T-cell (primary cell): ENCODE data around the gene KCTD11. TPM values are rescaled to one million over a fixed set of nuclear protein-coding genes. Genes with fewer than 3 reads are reported as not detected.

Source experiments
- ATAC-seq, 4 experiments: fragments of 200-7000 bp in 3 of 4; fragments of 150-1000 bp in 1 of 4; cut with Tn5 transposase; replicated peaks in 1 of 4; 1 replicate in 3 of 4; 2 replicates in 1 of 4; pipeline ENCODE4 v1.10.0; 2021; ENCODE audit warnings: moderate library complexity in 3 of 4, mild to moderate bottlenecking in 2 of 4, moderate number of reproducible peaks in 1 of 4
- CTCF ChIA-PET, 2 donors: fragments of 300-600 bp; sonication (Branson Sonifier 250); formaldehyde crosslinking; loops; one replicate each; lab custom pipeline; 2022; ENCODE audit warnings: antibody characterized with exemption in 2 of 2; lab: Charles Lee
- POLR2A ChIA-PET, 2 donors: fragments of 300-600 bp; sonication (Branson Sonifier 250); formaldehyde crosslinking; loops; one replicate each; lab custom pipeline; 2022; ENCODE audit warnings: antibody characterized with exemption in 2 of 2; lab: Charles Lee
- DNase-seq, 35 experiments: peaks; one replicate each; pipeline versions ENCODE4 v3.0.0 to v3.0.0-alpha.2; 2013 to 2023
- H3K27ac ChIP-seq: one replicate; pipeline ENCODE4 v1.5.1; 2013; ENCODE audit warnings: low read length
- H3K27me3 ChIP-seq, 2 experiments: replicated peaks in 1 of 2; 1 replicate in 1 of 2; 2 replicates in 1 of 2; pipeline versions ENCODE4 v1.6.1 to v1.7.0; 2013; ENCODE audit warnings: low read length in 1 of 2, mixed read lengths in 1 of 2; ENCODE audit not compliant: control insufficient read depth in 2 of 2, insufficient read depth in 2 of 2; ENCODE audit errors: extremely low read depth in 1 of 2
- H3K36me3 ChIP-seq, 2 donors: 1 replicate in 1 of 2; 2 replicates in 1 of 2; pipeline versions ENCODE4 v1.6.1 to v1.7.0; 2013; ENCODE audit warnings: low read length in 1 of 2; ENCODE audit not compliant: control insufficient read depth in 2 of 2, insufficient read depth in 1 of 2; ENCODE audit errors: extremely low read depth in 1 of 2
- H3K4me1 ChIP-seq, 2 experiments: 1 replicate in 1 of 2; 2 replicates in 1 of 2; pipeline versions ENCODE4 v1.6.1 to v1.7.0; 2013; ENCODE audit warnings: low read length in 2 of 2, mixed read lengths in 1 of 2; ENCODE audit not compliant: insufficient read depth in 2 of 2, control insufficient read depth in 1 of 2; ENCODE audit errors: extremely low read depth in 1 of 2
- H3K4me3 ChIP-seq, 2 donors: 1 replicate in 1 of 2; 2 replicates in 1 of 2; pipeline versions ENCODE4 v1.5.1 to v1.7.0; 2013; ENCODE audit warnings: mild to moderate bottlenecking in 2 of 2, low read length in 1 of 2, moderate library complexity in 1 of 2; ENCODE audit not compliant: control insufficient read depth in 1 of 2; ENCODE audit errors: extremely low read depth in 1 of 2
- H3K9me3 ChIP-seq: 2 replicates; pipeline ENCODE4 v1.7.0; 2013
- H3K27ac Mint-ChIP-seq, 2 donors: one replicate each; pipeline ENCODE4 v1.8.0; 2020 to 2021; ENCODE audit warnings: mild to moderate bottlenecking in 2 of 2, mixed read lengths in 2 of 2
- H3K27me3 Mint-ChIP-seq, 2 donors: one replicate each; pipeline ENCODE4 v1.8.0; 2021 to 2022; ENCODE audit warnings: mixed read lengths in 2 of 2
- H3K36me3 Mint-ChIP-seq: one replicate; pipeline ENCODE4 v1.8.0; 2021; ENCODE audit warnings: mixed read lengths
- H3K4me1 Mint-ChIP-seq, 3 donors: one replicate each; pipeline ENCODE4 v1.8.0; 2020 to 2022; ENCODE audit warnings: mixed read lengths in 3 of 3, mild to moderate bottlenecking in 1 of 3
- H3K4me3 Mint-ChIP-seq, 3 donors: one replicate each; pipeline ENCODE4 v1.8.0; 2020 to 2022; ENCODE audit warnings: mild to moderate bottlenecking in 3 of 3, mixed read lengths in 3 of 3, moderate library complexity in 3 of 3
- H3K9me3 Mint-ChIP-seq, 3 donors: one replicate each; pipeline ENCODE4 v1.8.0; 2020 to 2022; ENCODE audit warnings: mixed read lengths in 3 of 3
- WGBS: methylation state at CpG from one replicate; pipeline ENCODE4 v1.1.5; 2013; ENCODE audit warnings: missing lambda C conversion rate; ENCODE audit not compliant: insufficient coverage; 5-methylcytosine and 5-hydroxymethylcytosine counted together
- total RNA-seq, 35 experiments: library from RNA in 6 of 35; stranded (reverse) in 6 of 35; fragments of 120-200 nt in 1 of 35; gene quantifications; one replicate each; pipeline versions ENCODE4 v1.2.1 to v1.2.4 and lab custom pipeline; 2013 to 2026

Gene KCTD11
- total RNA-seq, 5 donors from 2014 or later (not counting 1 experiment from before 2014, with no cell fraction given), result 2.4 to 7.3 (median 4.8) TPM

DNA sequence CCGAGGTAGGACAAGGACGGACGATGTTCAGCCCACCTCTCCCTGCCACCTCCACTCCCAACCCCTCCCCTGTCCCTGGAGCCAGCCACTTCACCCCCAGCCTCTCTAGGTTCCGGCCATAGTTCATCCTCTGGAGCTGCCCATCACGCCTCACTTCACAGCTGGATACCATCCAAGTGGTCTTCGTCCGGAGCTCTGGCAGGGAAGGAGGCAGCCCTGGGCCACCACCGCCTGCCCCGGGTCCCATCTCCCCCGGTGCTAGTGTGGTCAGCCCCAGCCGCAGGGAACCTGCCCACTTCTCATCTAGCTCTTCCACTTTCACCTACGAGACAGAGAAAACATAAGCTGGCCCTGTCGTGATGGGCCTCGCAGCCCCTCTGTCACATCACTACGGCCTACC is 30.5 kb upstream of the KCTD11 start:
- CTCF ChIA-PET, result interaction anchor here in 1 of 2 donors (0.7 kb wide), 1 partner anchor 123 kb away, joined by 3 read pairs; the partner anchor contains the start of gene CHRNB1
- Mint-ChIP-seq H3K4me3 (no peak overlapping the region), H3K4me1 (peaks cover 2 to 8% (median 6%) of the 10 kb centered on the region in 3 donors), H3K27ac (no peak overlapping the region), H3K27me3 (no peaks in the 10 kb centered on the region), H3K36me3 (peaks cover 30% of the 10 kb centered on the region), H3K9me3 (no peaks in the 10 kb centered on the region)
- no peaks in the 10 kb centered on the region for H3K9me3 ChIP-seq
- 96% methylated on average over 14 of the region's 15 CpGs for WGBS
- no peak for DNase-seq
- H3K27me3 ChIP-seq, result no peaks in the 10 kb centered on the region
- H3K4me1 ChIP-seq, result peaks cover 0 to 9% of the 10 kb centered on the region in 2 experiments
- peaks cover 40 to 81% of the 10 kb centered on the region in 2 donors for H3K36me3 ChIP-seq
- no peak overlapping the region for H3K4me3 ChIP-seq
- no peak for ATAC-seq
- POLR2A ChIA-PET, result interaction anchor here in 1 of 2 donors (0.6 kb wide), 1 partner anchor 16 kb away, joined by 3 read pairs; no protein-coding TSS in a partner anchor
- H3K27ac ChIP-seq, result no peak overlapping the region

DNA sequence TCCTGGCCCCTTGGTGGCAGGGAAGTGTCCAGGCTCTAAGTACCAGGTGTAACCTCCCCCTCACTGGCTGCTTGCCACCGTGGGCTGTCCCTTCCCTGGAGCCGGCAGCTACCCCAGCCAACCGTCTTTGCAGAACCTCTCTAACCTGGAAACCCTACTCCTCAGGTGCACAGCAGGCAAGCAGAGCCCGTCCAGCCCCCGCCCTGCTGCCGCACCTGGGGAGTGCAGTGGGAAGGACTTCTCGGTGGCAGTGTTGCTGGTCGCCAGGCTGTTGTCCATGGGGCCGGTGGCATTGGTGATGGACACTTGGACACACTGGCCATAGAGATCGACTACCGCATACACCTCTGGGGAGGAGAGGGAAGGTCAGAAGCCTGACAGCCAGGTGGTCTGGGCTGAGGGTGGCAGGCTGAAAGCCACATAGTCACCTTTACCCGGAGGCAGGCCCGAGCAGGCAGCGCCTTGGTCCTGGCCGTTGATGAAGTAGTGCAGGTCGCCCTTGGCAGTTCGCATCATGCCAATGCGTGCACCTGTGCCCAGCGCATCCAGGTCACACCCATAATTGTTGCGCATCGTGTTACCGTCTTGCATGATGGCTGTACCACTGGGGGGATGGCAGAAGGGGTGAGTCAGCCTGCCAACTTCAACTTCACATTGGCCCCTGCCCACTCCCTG is 29.3 kb upstream of the KCTD11 start:
- Mint-ChIP-seq H3K36me3 (peaks cover 25% of the 10 kb centered on the region), H3K9me3 (no peaks in the 10 kb centered on the region), H3K27ac (no peak overlapping the region), H3K27me3 (no peaks in the 10 kb centered on the region), H3K4me1 (peaks cover under 1 to 10% (median 9%) of the 10 kb centered on the region in 3 donors), H3K4me3 (no peak overlapping the region)
- ChIA-PET CTCF (interaction anchor here in 1 of 2 donors (0.5 kb wide), 1 partner anchor 169 kb away, joined by 4 read pairs; no protein-coding TSS in a partner anchor), POLR2A (no interaction called here)
- no peaks in the 10 kb centered on the region for H3K9me3 ChIP-seq
- peaks cover 45 to 81% of the 10 kb centered on the region in 2 donors for H3K36me3 ChIP-seq
- no peak overlapping the region for H3K27ac ChIP-seq
- DNase-seq, result no peak
- H3K27me3 ChIP-seq, result no peaks in the 10 kb centered on the region
- WGBS, result 99% methylated on average over 14 of the region's 22 CpGs
- H3K4me1 ChIP-seq, result peaks cover 0 to 13% of the 10 kb centered on the region in 2 experiments
- no peak for ATAC-seq
- H3K4me3 ChIP-seq, result no peak overlapping the region

DNA sequence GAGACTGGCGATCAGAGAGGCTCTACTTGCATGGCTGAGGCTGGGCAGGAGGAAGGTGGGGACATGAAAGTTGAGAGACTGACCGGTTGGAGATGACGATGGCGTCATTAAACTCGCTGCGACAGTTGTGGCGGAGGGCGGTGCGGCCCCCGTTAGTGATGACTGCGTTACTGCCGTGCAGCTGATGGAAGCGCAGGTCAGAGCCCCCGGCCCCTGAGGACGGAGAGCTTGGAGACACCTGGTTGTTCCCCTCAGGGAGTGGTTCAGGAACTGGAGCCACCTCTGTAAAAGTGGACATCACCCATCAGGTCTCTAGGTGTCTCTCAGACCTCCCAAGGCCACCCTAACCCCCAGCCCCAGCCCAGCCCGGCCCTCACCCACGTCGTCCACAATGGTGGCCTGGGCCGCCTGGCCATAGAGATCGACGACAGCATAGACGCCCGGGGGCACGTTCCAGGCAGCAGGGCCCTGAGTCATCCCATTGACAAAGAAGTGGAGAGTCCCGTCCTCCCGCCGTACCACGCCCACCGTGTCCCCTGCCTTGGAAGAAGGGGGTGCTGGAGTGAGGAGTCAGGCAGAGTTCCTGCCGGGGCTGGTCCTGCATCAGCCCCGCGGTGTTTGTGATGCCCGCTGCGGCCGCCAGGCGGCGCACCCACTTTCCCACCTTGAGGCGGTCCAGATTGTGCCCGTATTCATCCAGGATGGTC is 28.1 kb upstream of the KCTD11 start:
- CTCF ChIA-PET, result interaction anchor here (0.6 to 0.9 kb wide), 3 partner anchors 9 to 178 kb away, joined by 3 to 8 read pairs (median 6); no protein-coding TSS in a partner anchor
- Histone ChIP-seq H3K27me3 (no peaks in the 10 kb centered on the region), H3K4me3 (no peak overlapping the region), H3K9me3 (no peaks in the 10 kb centered on the region), H3K36me3 (peaks cover 35 to 69% of the 10 kb centered on the region in 2 donors), H3K4me1 (peaks cover 2 to 23% of the 10 kb centered on the region in 2 experiments), H3K27ac (no peak overlapping the region)
- peak overlapping the region in 1 of 2 donors; percentile 34 for H3K27ac Mint-ChIP-seq
- peaks cover 13 to 23% (median 21%) of the 10 kb centered on the region in 3 donors for H3K4me1 Mint-ChIP-seq
- no peaks in the 10 kb centered on the region for H3K27me3 Mint-ChIP-seq
- POLR2A ChIA-PET, result no interaction called here
- WGBS, result 82% methylated on average over 30 of the region's 39 CpGs
- H3K4me3 Mint-ChIP-seq, result no peak overlapping the region
- peak in 3 of 4 experiments; percentile 40 to 54 (median 46) for ATAC-seq
- H3K9me3 Mint-ChIP-seq, result no peaks in the 10 kb centered on the region
- DNase-seq, result peak in 31 of 35 experiments; percentile 21 to 77 (median 55)
- peaks cover 19% of the 10 kb centered on the region for H3K36me3 Mint-ChIP-seq

DNA sequence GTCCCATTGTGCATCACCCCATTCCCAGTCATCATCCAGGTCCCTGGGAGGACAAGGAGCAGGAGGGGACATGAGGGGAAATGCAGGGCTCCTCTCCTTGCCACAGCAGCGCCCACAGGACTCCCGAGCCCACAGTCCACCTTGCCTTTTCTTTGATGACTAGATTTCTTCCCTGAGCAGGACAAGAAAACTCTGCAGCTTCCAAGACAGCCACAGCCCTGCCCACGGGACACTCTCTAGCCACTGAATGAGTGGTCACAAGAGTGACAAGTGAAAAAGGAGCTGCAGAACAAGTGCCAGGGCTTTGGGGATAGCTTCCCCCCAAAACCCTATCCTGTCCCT is 27.6 kb upstream of the KCTD11 start:
- Histone ChIP-seq H3K27me3 (no peaks in the 10 kb centered on the region), H3K4me3 (no peak overlapping the region), H3K36me3 (peaks cover 33 to 67% of the 10 kb centered on the region in 2 donors), H3K9me3 (no peaks in the 10 kb centered on the region), H3K4me1 (peaks cover 2 to 23% of the 10 kb centered on the region in 2 experiments), H3K27ac (no peak overlapping the region)
- POLR2A ChIA-PET, result interaction anchor here in 1 of 2 donors (0.6 kb wide), 1 partner anchor 268 kb away, joined by 4 read pairs; no protein-coding TSS in a partner anchor
- DNase-seq, result no peak
- Mint-ChIP-seq H3K36me3 (peaks cover 18% of the 10 kb centered on the region), H3K9me3 (no peaks in the 10 kb centered on the region), H3K4me3 (no peak overlapping the region), H3K4me1 (peaks cover 16 to 25% (median 21%) of the 10 kb centered on the region in 3 donors), H3K27ac (peak overlapping the region in 1 of 2 donors; percentile 34), H3K27me3 (no peaks in the 10 kb centered on the region)
- CTCF ChIA-PET, result interaction anchor here (0.6 to 0.9 kb wide), 3 partner anchors 9 to 278 kb away, joined by 3 to 8 read pairs (median 3); no protein-coding TSS in a partner anchor
- ATAC-seq, result no peak
- 87% methylated on average over 3 of the region's 3 CpGs for WGBS

DNA sequence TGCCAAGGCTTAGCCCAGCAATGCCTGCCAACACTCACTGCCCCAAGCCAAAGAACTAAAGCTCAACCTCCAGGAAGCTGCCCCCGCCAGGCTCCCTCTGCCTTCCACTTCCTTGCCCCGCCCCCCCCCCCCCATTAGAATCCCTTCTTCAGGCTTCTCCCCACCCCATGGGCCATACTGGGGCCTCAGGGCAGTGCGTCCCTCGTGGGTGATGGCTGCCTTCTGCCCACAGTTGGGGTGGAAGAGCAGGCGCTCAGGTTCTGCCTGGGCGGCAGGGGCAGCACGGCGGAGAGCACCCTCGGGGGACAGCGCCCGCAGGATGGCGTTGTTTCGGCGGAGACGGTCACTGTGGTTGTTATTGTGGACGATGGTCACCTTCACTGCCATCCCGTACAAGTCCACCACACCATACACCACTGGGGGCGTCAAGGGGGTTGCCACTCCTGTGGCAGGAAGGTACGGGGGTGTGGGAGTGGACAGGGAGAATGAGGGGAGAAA is 26.9 kb upstream of the KCTD11 start:
- Histone ChIP-seq H3K36me3 (peaks cover 33 to 66% of the 10 kb centered on the region in 2 donors), H3K27ac (no peak overlapping the region), H3K27me3 (no peaks in the 10 kb centered on the region), H3K9me3 (no peaks in the 10 kb centered on the region), H3K4me1 (peaks cover 2 to 27% of the 10 kb centered on the region in 2 experiments), H3K4me3 (no peak overlapping the region)
- ChIA-PET CTCF (interaction anchor here (0.6 to 0.9 kb wide), 3 partner anchors 8 to 279 kb away, joined by 3 to 8 read pairs (median 3); no protein-coding TSS in a partner anchor), POLR2A (interaction anchor here (0.6 kb wide), 2 partner anchors 77 to 268 kb away, joined by 4 to 6 read pairs; no protein-coding TSS in a partner anchor)
- Mint-ChIP-seq H3K36me3 (peaks cover 18% of the 10 kb centered on the region), H3K4me3 (no peak overlapping the region), H3K4me1 (peaks cover 23 to 32% (median 27%) of the 10 kb centered on the region in 3 donors), H3K27ac (no peak overlapping the region), H3K27me3 (no peaks in the 10 kb centered on the region), H3K9me3 (no peaks in the 10 kb centered on the region)
- DNase-seq (no peak), ATAC-seq (no peak)
- WGBS, result 100% methylated on average over 2 of the region's 19 CpGs

DNA sequence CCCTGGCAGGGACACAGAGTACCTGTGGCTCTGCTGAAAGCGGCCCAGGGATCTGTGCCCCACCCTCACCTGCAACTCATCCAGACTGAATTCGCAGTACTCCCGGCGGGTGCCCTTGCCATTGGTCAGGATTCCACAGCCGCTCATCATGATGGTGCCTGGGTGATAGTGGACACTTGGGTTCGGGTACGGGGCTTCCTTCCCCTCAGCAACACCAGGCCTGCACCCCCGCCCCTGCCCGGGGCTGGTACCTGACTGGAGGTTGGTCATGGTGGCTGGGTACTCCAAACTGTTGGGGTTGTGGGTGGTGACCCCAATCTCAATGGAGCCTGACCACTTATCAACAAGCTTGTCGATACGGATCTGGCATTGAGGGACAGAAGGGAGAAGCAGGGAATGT is 25.8 kb upstream of the KCTD11 start:
- H3K4me1 ChIP-seq, result peaks cover 2 to 37% of the 10 kb centered on the region in 2 experiments
- no peaks in the 10 kb centered on the region for H3K27me3 Mint-ChIP-seq
- H3K27ac ChIP-seq, result no peak overlapping the region
- WGBS, result no CpG with 5 or more reads among the region's 11 CpGs
- peaks cover 25 to 39% (median 31%) of the 10 kb centered on the region in 3 donors for H3K4me1 Mint-ChIP-seq
- H3K27ac Mint-ChIP-seq, result no peak overlapping the region
- H3K27me3 ChIP-seq, result no peaks in the 10 kb centered on the region
- H3K9me3 Mint-ChIP-seq, result no peaks in the 10 kb centered on the region
- H3K4me3 ChIP-seq, result no peak overlapping the region
- CTCF ChIA-PET, result interaction anchor here in 1 of 2 donors (0.8 kb wide), 1 partner anchor 11 kb away, joined by 5 read pairs; no protein-coding TSS in a partner anchor
- H3K36me3 Mint-ChIP-seq, result peaks cover 15% of the 10 kb centered on the region
- no peak for ATAC-seq
- no peaks in the 10 kb centered on the region for H3K9me3 ChIP-seq
- no peak overlapping the region for H3K4me3 Mint-ChIP-seq
- DNase-seq, result no peak
- POLR2A ChIA-PET, result interaction anchor here in 1 of 2 donors (0.5 kb wide), 1 partner anchor 20 kb away, joined by 9 read pairs; no protein-coding TSS in a partner anchor
- H3K36me3 ChIP-seq, result peaks cover 25 to 55% of the 10 kb centered on the region in 2 donors
